ENCODE measurements around the gene ZNF283.

The ZNF283 gene

GRCh38 chr19:43826787-43827754, at the start of gene ZNF283:
Gene ZNF283, plus strand, starts transcription at chr19:43827321. Its CDS starts 6,184 bp downstream, at chr19:43833505.
- DNase-seq: peak; percentile 90 to 92

GRCh38 chr19:43778651-43779050, 48.5 kb upstream of the ZNF283 start:
- DNase-seq: no peak

- no peak for DNase-seq
These were observed 47.8 kb upstream of the ZNF283 start for GRCh38 chr19:43779147-43779819.

- peak in 1 of 2 experiments; percentile 39 for DNase-seq
These were observed 47.3 kb upstream of the ZNF283 start for GRCh38 chr19:43779820-43780219.

- peak; percentile 84 to 85 for DNase-seq
These were observed 46.2 kb upstream of the ZNF283 start, which contains the start of gene KCNN4 for GRCh38 chr19:43780706-43781525. Gene KCNN4, minus strand, starts transcription at chr19:43780973. Its CDS starts 112 bp downstream, at chr19:43780861.

- peak; percentile 63 to 64 for DNase-seq
These were observed 45.4 kb upstream of the ZNF283 start for GRCh38 chr19:43781630-43782310.

GRCh38 chr19:43782311-43782660, 44.8 kb upstream of the ZNF283 start:
- peak in 1 of 2 experiments; percentile 41 for DNase-seq

GRCh38 chr19:43782689-43783231, 44.4 kb upstream of the ZNF283 start:
- no peak for DNase-seq

- DNase-seq: no peak
These were observed 43.5 kb upstream of the ZNF283 start for GRCh38 chr19:43783636-43784035.

GRCh38 chr19:43784241-43784980, 42.7 kb upstream of the ZNF283 start:
- peak; percentile 80 to 83 for DNase-seq

GRCh38 chr19:43784981-43785808, 41.9 kb upstream of the ZNF283 start:
- DNase-seq: peak; percentile 69 to 72

- DNase-seq: no peak
These were observed 40.5 kb upstream of the ZNF283 start for GRCh38 chr19:43786665-43787064.

- DNase-seq: no peak
These were observed 38.1 kb upstream of the ZNF283 start for GRCh38 chr19:43789029-43789428.

- no peak for DNase-seq
These were observed 36.5 kb upstream of the ZNF283 start for GRCh38 chr19:43790587-43790986.

- no peak for DNase-seq
These were observed 30.0 kb upstream of the ZNF283 start for GRCh38 chr19:43797118-43797517.

- no peak for DNase-seq
These were observed 29.6 kb upstream of the ZNF283 start for GRCh38 chr19:43797556-43797955.

GRCh38 chr19:43798026-43798545, 29.0 kb upstream of the ZNF283 start:
- DNase-seq: no peak

- DNase-seq: peak; percentile 77 to 83
These were observed 28.3 kb upstream of the ZNF283 start for GRCh38 chr19:43798546-43799409.

Measured in activated T-cell treated with anti-CD3 and anti-CD28 coated beads, Interleukin-2, amount 50 U/mL, for 48 hours (primary cell).